K562 (cell line): ENCODE results near the gene BTBD10. TPM values are rescaled to one million over a fixed set of nuclear protein-coding genes. Genes with fewer than 3 reads are reported as not detected.

Source experiments
- ATAC-seq: fragments of 200-7000 bp; cut with Tn5 transposase; 3 replicates; pipeline ENCODE4 v1.9.1; 2020; ENCODE audit warnings: moderate library complexity
- BruUV-seq: library from RNA; stranded (reverse); fragments of 400-500 nt; replicated peaks from 2 replicates; lab custom pipeline; 2021; lab: Mats Ljungman, UMichigan
- CTCF ChIA-PET: fragments of 300-600 bp; formaldehyde crosslinking; extraction: SDS; loops from one replicate; lab custom pipeline; 2021; ENCODE audit warnings: low intra/inter-chr PET ratio; lab: Yijun Ruan, JAX
- POLR2A ChIA-PET: fragments of 300-600, 350-650 bp; sonication (Branson Sonifier 250); formaldehyde crosslinking; extraction: SDS; loops from one replicate; lab custom pipeline; 2021; ENCODE audit warnings: antibody characterized with exemption, inconsistent platforms; lab: Yijun Ruan, JAX
- DNase-seq, 4 experiments: peaks; one replicate each; pipeline versions ENCODE4 v3.0.0 to v3.0.0-alpha.2; 2011 to 2018; ENCODE audit warnings: low spot score in 3 of 4, mixed read lengths in 3 of 4; ENCODE audit errors: extremely low read depth in 1 of 4
- FAIRE-seq: peaks from 2 replicates; lab custom pipeline; 2011; peaks lifted over from hg19 to GRCh38; lab: Jason Lieb, UNC
- H2AFZ ChIP-seq: 2 replicates; pipeline ENCODE4 v1.6.0; 2011; ENCODE audit warnings: low read depth, low read length, control low read depth, inconsistent platforms
- H3K27ac ChIP-seq: fragments of 200-600 bp; 3 replicates; pipeline ENCODE4 v1.8.0; 2011; ENCODE audit warnings: low read depth, mild to moderate bottlenecking, control low read depth, inconsistent platforms, low read length, moderate library complexity, mixed read lengths; ENCODE audit errors: extremely low read depth
- H3K27me3 ChIP-seq, 2 experiments: fragments of 300-600 bp in 1 of 2; 2 replicates in 1 of 2; 3 replicates in 1 of 2; pipeline versions ENCODE4 v1.6.0 to v1.8.0; 2011; ENCODE audit warnings: inconsistent platforms in 2 of 2, low read length in 2 of 2, mild to moderate bottlenecking in 1 of 2, mixed read lengths in 1 of 2, moderate library complexity in 1 of 2; ENCODE audit not compliant: control insufficient read depth in 2 of 2, insufficient read depth in 2 of 2
- H3K36me3 ChIP-seq: fragments of 300-600 bp; 3 replicates; pipeline ENCODE4 v1.8.0; 2011; ENCODE audit warnings: mild to moderate bottlenecking, low read length, inconsistent platforms; ENCODE audit not compliant: control insufficient read depth, insufficient read depth
- H3K4me1 ChIP-seq, 2 experiments: fragments of 200-600 bp in 1 of 2; replicated peaks in 1 of 2; 2 replicates in 1 of 2; 3 replicates in 1 of 2; pipeline versions ENCODE4 v1.5.1 to v1.8.0; 2011; ENCODE audit warnings: inconsistent platforms in 2 of 2, low read length in 2 of 2, mild to moderate bottlenecking in 1 of 2, mixed read lengths in 1 of 2, moderate library complexity in 1 of 2; ENCODE audit not compliant: control insufficient read depth in 2 of 2, insufficient read depth in 2 of 2
- H3K4me2 ChIP-seq: 2 replicates; pipeline ENCODE4 v1.6.1; 2011; ENCODE audit warnings: low read length, control low read depth, inconsistent platforms, mixed read lengths; ENCODE audit not compliant: insufficient read depth
- H3K4me3 ChIP-seq: fragments of 200-600 bp; sonication (generic), shearing (Covaris generic); 2 replicates; pipeline ENCODE4 v1.5.1; 2016; ENCODE audit warnings: control low read depth, inconsistent platforms
- H3K79me2 ChIP-seq: fragments of 200-600 bp; 3 replicates; pipeline ENCODE4 v1.8.0; 2011; ENCODE audit warnings: low read length, inconsistent platforms; ENCODE audit not compliant: control insufficient read depth, insufficient read depth
- H3K9ac ChIP-seq, 2 experiments: 2 replicates each; pipeline versions ENCODE4 v1.6.0 to v1.6.1; 2011; ENCODE audit warnings: low read depth in 2 of 2, low read length in 2 of 2, control low read depth in 1 of 2, inconsistent platforms in 1 of 2, mild to moderate bottlenecking in 1 of 2, mixed read lengths in 1 of 2; ENCODE audit not compliant: insufficient read depth in 1 of 2
- H3K9me1 ChIP-seq: one replicate; pipeline ENCODE4 v1.6.0; 2011; ENCODE audit warnings: inconsistent platforms, mild to moderate bottlenecking, low read length, moderate library complexity; ENCODE audit not compliant: control insufficient read depth, insufficient read depth
- H3K9me3 ChIP-seq: replicated peaks from 2 replicates; pipeline ENCODE4 v1.5.1; 2011; ENCODE audit warnings: low read depth, low read length, inconsistent platforms; ENCODE audit not compliant: control insufficient read depth, insufficient read depth
- H4K20me1 ChIP-seq: replicated peaks from 2 replicates; pipeline ENCODE4 v1.6.1; 2011; ENCODE audit warnings: low read length, inconsistent platforms, mixed read lengths; ENCODE audit not compliant: control insufficient read depth, insufficient read depth
- BCL6 ChIP-seq: fragments of 250-450 bp; sonication (Bioruptor Pico); IDR thresholded peaks from 2 replicates; pipeline ENCODE4 v1.4.0; 2020
- EGR1 ChIP-seq: fragments of 450-650 bp; conservative IDR thresholded peaks from 2 replicates; pipeline ENCODE4 v1.6.1; 2017; ENCODE audit warnings: mild to moderate bottlenecking
- IFI16 ChIP-seq: fragments of 250-450 bp; sonication (Bioruptor Pico); IDR thresholded peaks from 2 replicates; pipeline ENCODE4 v2.1.2; 2022; ENCODE audit warnings: mild to moderate bottlenecking, inconsistent platforms
- NELFE ChIP-seq: IDR thresholded peaks from 2 replicates; pipeline ENCODE4 v1.6.1; 2011; ENCODE audit warnings: mild to moderate bottlenecking; ENCODE audit not compliant: insufficient read depth, insufficient read length
- WGBS: fragments of 100-300 bp; shearing (Covaris generic); methylation state at CpG from one replicate; pipeline ENCODE4 v1.1.6; 2016; ENCODE audit warnings: low coverage, mixed read lengths; ENCODE audit not compliant: insufficient coverage; ENCODE audit errors: missing lambda C conversion rate; 5-methylcytosine and 5-hydroxymethylcytosine counted together
- in situ Hi-C: fragments of 300-500 bp; cut with MboI; formaldehyde crosslinking; loops from 4 replicates; pipeline ENCODE4 v1.15.0; 2018; ENCODE audit warnings: inconsistent platforms, mixed read lengths
- intact Hi-C: fragments of 100-400 bp; cut with micrococcal nuclease; formaldehyde crosslinking; loops from 2 replicates; pipeline ENCODE4 v1.14.2; 2022
- polyA plus RNA-seq, 8 experiments: library from polyadenylated mRNA; depleted of rRNA in 4 of 8; stranded (reverse) in 5 of 8; unstranded in 3 of 8; fragments of >200 nt; fragmentation: Nextera tagmentation in 2 of 8; fragmentation: Illumina TruSeq in 1 of 8; extraction: Ambion mirVana in 2 of 8; extraction: Trizol in 1 of 8; gene quantifications; 2 replicates each; pipeline versions ENCODE4 v1.2.1 to v1.2.3, GENCODE V29; 2011 to 2014; ENCODE audit warnings: inconsistent platforms in 1 of 8, missing spikeins in 1 of 8
- total RNA-seq, 7 experiments: library from RNA; depleted of rRNA in 6 of 7; stranded (reverse); fragments of >200 nt in 6 of 7; fragmentation: Illumina TruSeq in 2 of 7; extraction: Trizol in 2 of 7; gene quantifications; 2 replicates each; pipeline versions ENCODE4 v1.2.1 to v1.2.3, GENCODE V29; 2011 to 2021; ENCODE audit warnings: low replicate concordance in 1 of 7
- TF ChIP-seq, protein P1 (sequence below), 3 experiments: IDR thresholded peaks in 2 of 3; conservative IDR thresholded peaks in 1 of 3; 2 replicates each; pipeline ENCODE4 v1.5.1; 2011 to 2012; ENCODE audit warnings: low read length in 3 of 3, mild to moderate bottlenecking in 3 of 3, control low read depth in 2 of 3, improper control_type of control experiment in 1 of 3, inconsistent platforms in 1 of 3, low read depth in 1 of 3, mixed read lengths in 1 of 3, moderate library complexity in 1 of 3; ENCODE audit not compliant: insufficient read depth in 2 of 3
- TF ChIP-seq, protein P2 (sequence below): fragments of 450-650 bp; IDR thresholded peaks from 2 replicates; pipeline ENCODE4 v1.6.1; 2016

BTBD10 gene
- total and polyA plus RNA-seq, 9 of the 15 experiments (the other 6 are each of a cell fraction or from before 2014, with no cell fraction given), result 11.6 to 22.8 (median 16.3) TPM

DNA sequence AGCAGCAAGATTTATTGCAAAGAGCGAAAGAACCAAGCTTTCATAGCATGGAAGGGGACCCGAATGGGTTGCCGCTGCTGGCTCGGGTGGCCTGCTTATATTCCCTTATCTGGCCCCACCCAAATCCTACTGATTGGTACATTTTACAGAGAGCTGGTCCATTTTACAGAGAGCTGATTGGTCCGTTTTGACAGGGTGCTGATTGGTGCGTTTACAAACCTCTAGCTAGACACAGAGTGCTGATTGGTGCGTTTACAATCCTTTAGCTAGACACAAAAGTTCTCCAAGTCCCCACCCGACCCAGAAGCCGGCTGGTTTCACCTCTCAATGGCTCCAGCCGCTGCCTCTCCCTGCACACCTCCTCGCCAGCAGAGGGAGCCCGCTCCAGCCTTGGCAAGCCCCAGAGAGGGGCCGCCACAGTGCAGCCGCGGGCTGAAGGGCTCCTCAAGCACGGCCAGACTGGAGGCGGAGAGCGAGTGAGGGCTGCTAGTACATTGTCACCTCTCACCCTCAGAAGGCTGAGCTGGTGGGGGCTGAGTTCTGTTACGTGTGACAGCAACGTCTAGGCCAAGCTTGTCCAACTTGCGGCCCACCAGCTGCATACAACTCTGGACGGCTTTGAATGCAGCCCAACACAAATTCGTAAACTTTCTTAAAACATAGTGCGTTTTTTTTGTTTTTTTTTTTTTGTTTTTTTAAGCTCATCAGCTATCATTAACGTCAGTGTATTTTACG, 24.1 kb upstream of the BTBD10 start (continued):
- TF ChIP-seq, protein P1, sequence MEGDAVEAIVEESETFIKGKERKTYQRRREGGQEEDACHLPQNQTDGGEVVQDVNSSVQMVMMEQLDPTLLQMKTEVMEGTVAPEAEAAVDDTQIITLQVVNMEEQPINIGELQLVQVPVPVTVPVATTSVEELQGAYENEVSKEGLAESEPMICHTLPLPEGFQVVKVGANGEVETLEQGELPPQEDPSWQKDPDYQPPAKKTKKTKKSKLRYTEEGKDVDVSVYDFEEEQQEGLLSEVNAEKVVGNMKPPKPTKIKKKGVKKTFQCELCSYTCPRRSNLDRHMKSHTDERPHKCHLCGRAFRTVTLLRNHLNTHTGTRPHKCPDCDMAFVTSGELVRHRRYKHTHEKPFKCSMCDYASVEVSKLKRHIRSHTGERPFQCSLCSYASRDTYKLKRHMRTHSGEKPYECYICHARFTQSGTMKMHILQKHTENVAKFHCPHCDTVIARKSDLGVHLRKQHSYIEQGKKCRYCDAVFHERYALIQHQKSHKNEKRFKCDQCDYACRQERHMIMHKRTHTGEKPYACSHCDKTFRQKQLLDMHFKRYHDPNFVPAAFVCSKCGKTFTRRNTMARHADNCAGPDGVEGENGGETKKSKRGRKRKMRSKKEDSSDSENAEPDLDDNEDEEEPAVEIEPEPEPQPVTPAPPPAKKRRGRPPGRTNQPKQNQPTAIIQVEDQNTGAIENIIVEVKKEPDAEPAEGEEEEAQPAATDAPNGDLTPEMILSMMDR (IDR thresholded peaks at IDR 0.05 in 2 of 3, conservative IDR thresholded peaks at IDR 0.05 in 1 of 3; ENCODE audit: insufficient read depth in 2 of 3, low read depth in 1 of 3, low read length in 3 of 3), result peak; percentile 53 to 77 (median 57)

DNA sequence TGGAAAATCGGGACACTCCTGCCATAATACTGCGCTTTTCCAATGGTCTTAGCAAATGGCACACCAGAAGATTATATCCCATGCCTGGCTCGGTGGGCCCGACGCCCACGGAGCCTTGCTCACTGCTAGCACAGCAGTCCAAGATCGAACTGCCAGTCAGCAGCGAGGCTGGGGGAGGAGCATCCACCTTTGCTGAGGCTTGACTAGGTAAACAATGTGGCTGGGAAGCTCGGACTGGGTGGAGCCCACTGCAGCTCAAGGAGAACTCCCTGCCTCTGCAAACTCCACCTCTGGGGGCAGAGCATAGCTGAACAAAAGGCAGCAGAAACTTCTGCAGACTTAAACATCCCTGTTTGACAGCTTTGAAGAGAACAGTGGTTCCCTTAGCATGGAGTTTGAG, 17.2 kb upstream of the BTBD10 start:
- in situ Hi-C loops, result no loop called here
- no peak overlapping the region for H3K9ac ChIP-seq
- WGBS, result 3% methylated on average over 9 of the region's 9 CpGs
- H3K27me3 ChIP-seq, result no peaks in the 10 kb centered on the region
- POLR2A ChIA-PET, result no interaction called here
- H3K9me1 ChIP-seq, result no peaks in the 10 kb centered on the region
- H3K79me2 ChIP-seq, result no peaks in the 10 kb centered on the region
- H3K27ac ChIP-seq, result no peak overlapping the region
- intact Hi-C loops, result no loop called here
- CTCF ChIA-PET, result no interaction called here
- no peak overlapping the region for H3K4me3 ChIP-seq
- no peaks in the 10 kb centered on the region for H3K9me3 ChIP-seq
- ATAC-seq (peak; percentile 73), FAIRE-seq (no peak), DNase-seq (peak in 1 of 4 experiments; percentile 60)
- H3K4me2 ChIP-seq, result peak overlapping the region; percentile 11; the same call in 1 of the 2 replicates
- peaks cover 0 to 4% of the 10 kb centered on the region in 2 experiments; a peak in 1 of 5 replicates for H3K4me1 ChIP-seq
- H2AFZ ChIP-seq, result peak overlapping the region; percentile 66; the same call in 1 of the 2 replicates
- TF ChIP-seq BCL6, result no peak
- 0 out of 2 replicates have a peak, but pooled peaks have one; percentile 13 for TF ChIP-seq EGR1
- TF ChIP-seq IFI16 (CRISPR knock-in tag), result no peak
- no peak for TF ChIP-seq NELFE
- TF ChIP-seq, protein P2, sequence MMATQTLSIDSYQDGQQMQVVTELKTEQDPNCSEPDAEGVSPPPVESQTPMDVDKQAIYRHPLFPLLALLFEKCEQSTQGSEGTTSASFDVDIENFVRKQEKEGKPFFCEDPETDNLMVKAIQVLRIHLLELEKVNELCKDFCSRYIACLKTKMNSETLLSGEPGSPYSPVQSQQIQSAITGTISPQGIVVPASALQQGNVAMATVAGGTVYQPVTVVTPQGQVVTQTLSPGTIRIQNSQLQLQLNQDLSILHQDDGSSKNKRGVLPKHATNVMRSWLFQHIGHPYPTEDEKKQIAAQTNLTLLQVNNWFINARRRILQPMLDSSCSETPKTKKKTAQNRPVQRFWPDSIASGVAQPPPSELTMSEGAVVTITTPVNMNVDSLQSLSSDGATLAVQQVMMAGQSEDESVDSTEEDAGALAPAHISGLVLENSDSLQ, result peak; percentile 62
- TF ChIP-seq, protein P1 (IDR thresholded peaks at IDR 0.05 in 2 of 3, conservative IDR thresholded peaks at IDR 0.05 in 1 of 3; ENCODE audit: insufficient read depth in 2 of 3, low read depth in 1 of 3, low read length in 3 of 3), result 0 out of 6 replicates have a peak, but pooled peaks of 2 of the 3 experiments have one; percentile 4 to 10
- BruUV-seq, result no TSS peak
- no peaks in the 10 kb centered on the region for H3K36me3 ChIP-seq
- H4K20me1 ChIP-seq, result no peaks in the 10 kb centered on the region
